Osteoblast (primary cell): Measurements from ENCODE around the gene TBXAS1. TPM values are rescaled to one million over a fixed set of nuclear protein-coding genes. Genes with fewer than 3 reads are reported as not detected.

Experiments used
- DNase-seq: peaks from one replicate; pipeline ENCODE4 v3.0.0; 2011; ENCODE audit warnings: low spot score, mixed read lengths; ENCODE audit not compliant: insufficient read length; ENCODE audit errors: missing footprints
- H2AFZ ChIP-seq: 2 replicates; pipeline ENCODE4 v1.6.0; 2011; ENCODE audit warnings: mild to moderate bottlenecking, low read length
- H3K27ac ChIP-seq: 2 replicates; pipeline ENCODE4 v1.5.1; 2011; ENCODE audit warnings: mild to moderate bottlenecking, low read depth, low read length, moderate library complexity
- H3K27me3 ChIP-seq: 2 replicates; pipeline ENCODE4 v1.6.0; 2012; ENCODE audit warnings: mild to moderate bottlenecking, control low read depth, inconsistent platforms, low read length, moderate library complexity; ENCODE audit not compliant: insufficient read depth
- H3K36me3 ChIP-seq: 2 replicates; pipeline ENCODE4 v1.5.1; 2011; ENCODE audit warnings: mild to moderate bottlenecking, low read length, control low read depth, moderate library complexity; ENCODE audit not compliant: insufficient read depth
- H3K4me1 ChIP-seq: 2 replicates; pipeline ENCODE4 v1.5.1; 2011; ENCODE audit warnings: mild to moderate bottlenecking, low read length, control low read depth, moderate library complexity; ENCODE audit not compliant: insufficient read depth
- H3K4me2 ChIP-seq: 2 replicates; pipeline ENCODE4 v1.6.0; 2011; ENCODE audit warnings: mild to moderate bottlenecking, low read length; ENCODE audit not compliant: insufficient read depth
- H3K4me3 ChIP-seq: fragments of 200-600 bp; sonication (generic); 3 replicates; pipeline ENCODE4 v1.5.1; 2012; ENCODE audit warnings: mild to moderate bottlenecking, low read length, inconsistent platforms; ENCODE audit not compliant: insufficient read depth
- H3K79me2 ChIP-seq: 2 replicates; pipeline ENCODE4 v1.6.0; 2012; ENCODE audit warnings: mild to moderate bottlenecking, low read length, control low read depth, inconsistent platforms; ENCODE audit not compliant: insufficient read depth
- H3K9me3 ChIP-seq: 2 replicates; pipeline ENCODE4 v1.5.1; 2011; ENCODE audit warnings: low read depth, low read length, control low read depth
- H4K20me1 ChIP-seq: 2 replicates; pipeline ENCODE4 v1.6.0; 2012; ENCODE audit warnings: mild to moderate bottlenecking, low read length, control low read depth; ENCODE audit not compliant: insufficient read depth
- total RNA-seq: library from RNA; depleted of rRNA; stranded (reverse); fragments of >200 nt; gene quantifications from 2 replicates; pipeline ENCODE4 v1.2.3, GENCODE V29; 2012
- TF ChIP-seq, protein P1 (sequence below): IDR thresholded peaks from 2 replicates; pipeline ENCODE4 v1.5.1; 2011; ENCODE audit warnings: mild to moderate bottlenecking, low read depth, low read length, moderate library complexity; ENCODE audit errors: extremely low read depth

The TBXAS1 gene
- total RNA-seq, 1 donor = 0.72 TPM

DNA sequence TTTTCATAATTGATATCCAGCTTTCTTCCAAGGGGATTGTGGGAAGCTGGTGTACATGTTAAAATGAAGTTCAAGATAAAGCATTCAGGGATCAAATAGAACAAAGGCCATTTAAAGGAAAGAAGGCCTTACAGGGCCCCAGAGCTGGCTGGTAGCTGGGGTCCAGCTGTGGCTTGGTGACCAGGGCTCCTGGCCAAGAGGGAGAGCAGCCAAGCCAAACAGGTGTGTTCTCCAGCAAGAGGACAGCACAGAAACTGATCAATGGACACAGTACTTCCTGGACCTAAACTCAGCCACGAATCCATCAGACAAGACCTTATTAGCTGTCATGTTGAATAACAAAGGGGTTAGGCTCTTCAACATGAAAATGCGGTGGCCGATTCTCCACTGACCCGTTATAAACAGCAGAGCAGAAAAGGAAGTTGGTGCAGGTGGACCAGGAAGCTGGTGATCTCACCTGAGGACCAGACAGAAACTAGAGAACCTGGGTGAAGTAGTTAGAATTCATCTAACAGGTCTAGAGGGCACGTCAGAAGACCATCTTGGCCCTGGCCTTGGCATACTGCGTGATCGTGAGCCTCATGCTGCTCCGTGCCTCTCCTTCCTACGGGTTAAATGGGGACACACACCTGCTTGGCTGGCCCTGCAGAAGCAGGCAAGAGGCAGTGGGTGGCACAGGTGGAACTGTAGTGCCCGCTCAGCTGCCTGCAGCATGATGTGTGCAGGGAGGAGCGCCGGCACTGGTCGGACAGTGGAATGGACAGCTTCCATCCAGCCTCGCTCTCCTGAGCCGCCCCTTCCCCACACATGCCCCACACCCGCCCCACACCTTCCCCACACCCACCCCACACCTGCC is 179.9 kb downstream of the TBXAS1 start:
- H3K27ac ChIP-seq = no peak overlapping the region
- H3K79me2 ChIP-seq = no peaks in the 10 kb centered on the region
- H3K27me3 ChIP-seq = peaks cover 22% of the 10 kb centered on the region
- no peaks in the 10 kb centered on the region for H3K4me1 ChIP-seq
- no peak overlapping the region for H3K4me2 ChIP-seq
- TF ChIP-seq, protein P1, sequence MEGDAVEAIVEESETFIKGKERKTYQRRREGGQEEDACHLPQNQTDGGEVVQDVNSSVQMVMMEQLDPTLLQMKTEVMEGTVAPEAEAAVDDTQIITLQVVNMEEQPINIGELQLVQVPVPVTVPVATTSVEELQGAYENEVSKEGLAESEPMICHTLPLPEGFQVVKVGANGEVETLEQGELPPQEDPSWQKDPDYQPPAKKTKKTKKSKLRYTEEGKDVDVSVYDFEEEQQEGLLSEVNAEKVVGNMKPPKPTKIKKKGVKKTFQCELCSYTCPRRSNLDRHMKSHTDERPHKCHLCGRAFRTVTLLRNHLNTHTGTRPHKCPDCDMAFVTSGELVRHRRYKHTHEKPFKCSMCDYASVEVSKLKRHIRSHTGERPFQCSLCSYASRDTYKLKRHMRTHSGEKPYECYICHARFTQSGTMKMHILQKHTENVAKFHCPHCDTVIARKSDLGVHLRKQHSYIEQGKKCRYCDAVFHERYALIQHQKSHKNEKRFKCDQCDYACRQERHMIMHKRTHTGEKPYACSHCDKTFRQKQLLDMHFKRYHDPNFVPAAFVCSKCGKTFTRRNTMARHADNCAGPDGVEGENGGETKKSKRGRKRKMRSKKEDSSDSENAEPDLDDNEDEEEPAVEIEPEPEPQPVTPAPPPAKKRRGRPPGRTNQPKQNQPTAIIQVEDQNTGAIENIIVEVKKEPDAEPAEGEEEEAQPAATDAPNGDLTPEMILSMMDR = no peak
- no peak for DNase-seq
- no peaks in the 10 kb centered on the region for H3K9me3 ChIP-seq
- no peaks in the 10 kb centered on the region for H4K20me1 ChIP-seq
- no peaks in the 10 kb centered on the region for H3K36me3 ChIP-seq
- no peak overlapping the region for H2AFZ ChIP-seq
- no peak overlapping the region for H3K4me3 ChIP-seq

DNA sequence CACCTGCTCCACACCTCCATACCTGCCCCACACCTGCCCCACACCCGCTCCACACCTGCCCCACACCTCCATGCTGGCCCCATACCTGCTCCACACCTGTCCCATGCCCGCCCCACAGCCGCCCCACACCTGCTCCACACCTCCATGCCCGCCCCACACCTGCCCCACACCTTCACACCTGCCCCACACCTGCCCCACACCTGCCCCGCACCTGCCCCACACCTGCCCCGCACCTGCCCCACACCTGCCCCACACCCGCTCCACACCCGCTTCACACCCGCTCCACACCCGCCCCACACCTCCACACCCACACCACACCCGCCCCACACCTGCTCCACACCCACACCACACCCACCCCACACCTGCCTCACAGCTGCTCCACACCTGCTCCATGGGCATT is 180.7 kb downstream of the TBXAS1 start:
- no peaks in the 10 kb centered on the region for H3K9me3 ChIP-seq
- H3K36me3 ChIP-seq = no peaks in the 10 kb centered on the region
- H3K27ac ChIP-seq = no peak overlapping the region
- no peak for DNase-seq
- no peaks in the 10 kb centered on the region for H3K4me1 ChIP-seq
- H3K4me3 ChIP-seq = no peak overlapping the region
- peaks cover 26% of the 10 kb centered on the region for H3K27me3 ChIP-seq
- H3K79me2 ChIP-seq = no peaks in the 10 kb centered on the region
- no peak overlapping the region for H2AFZ ChIP-seq
- H3K4me2 ChIP-seq = no peak overlapping the region
- TF ChIP-seq, protein P1 = no peak
- no peaks in the 10 kb centered on the region for H4K20me1 ChIP-seq

DNA sequence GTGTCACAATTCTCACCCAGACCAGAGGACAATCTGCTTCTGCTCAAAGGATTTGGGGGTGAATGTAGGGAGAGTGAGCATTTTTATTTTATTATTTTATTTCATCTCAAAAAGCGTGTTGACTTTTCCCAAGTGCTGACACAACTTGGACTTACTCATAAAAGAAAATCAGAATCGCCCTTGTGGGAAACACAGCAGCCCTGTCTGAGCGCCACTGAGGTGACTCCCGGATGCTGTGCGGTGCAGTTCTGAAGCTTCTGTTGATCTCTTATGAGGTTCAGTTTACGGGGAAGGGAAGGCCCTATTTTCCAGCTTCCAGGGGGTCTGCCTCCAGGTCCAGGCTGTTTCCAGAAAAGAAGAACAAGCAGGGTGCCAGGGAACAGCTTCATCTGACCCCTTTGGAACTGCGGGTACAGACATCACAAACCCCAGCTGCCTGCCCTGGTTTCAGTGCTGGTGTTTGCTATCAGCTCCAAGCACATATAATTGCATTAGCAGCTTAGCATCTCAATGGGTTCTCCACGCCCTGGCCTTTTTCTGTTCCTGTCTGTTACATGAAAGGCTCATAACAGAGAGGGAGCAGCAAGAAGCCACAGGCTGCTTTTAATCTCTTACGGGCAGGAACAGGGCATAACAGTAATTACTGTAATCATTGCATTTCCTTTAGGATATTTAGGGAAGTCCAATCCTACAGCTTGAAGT is 181.3 kb downstream of the TBXAS1 start:
- Histone ChIP-seq H4K20me1 (no peaks in the 10 kb centered on the region), H3K27me3 (peaks cover 26% of the 10 kb centered on the region), H3K4me1 (no peaks in the 10 kb centered on the region), H3K9me3 (no peaks in the 10 kb centered on the region), H3K79me2 (no peaks in the 10 kb centered on the region), H3K4me2 (no peak overlapping the region), H3K36me3 (no peaks in the 10 kb centered on the region), H3K4me3 (no peak overlapping the region), H2AFZ (no peak overlapping the region), H3K27ac (no peak overlapping the region)
- DNase-seq = no peak
- TF ChIP-seq, protein P1 = no peak

DNA sequence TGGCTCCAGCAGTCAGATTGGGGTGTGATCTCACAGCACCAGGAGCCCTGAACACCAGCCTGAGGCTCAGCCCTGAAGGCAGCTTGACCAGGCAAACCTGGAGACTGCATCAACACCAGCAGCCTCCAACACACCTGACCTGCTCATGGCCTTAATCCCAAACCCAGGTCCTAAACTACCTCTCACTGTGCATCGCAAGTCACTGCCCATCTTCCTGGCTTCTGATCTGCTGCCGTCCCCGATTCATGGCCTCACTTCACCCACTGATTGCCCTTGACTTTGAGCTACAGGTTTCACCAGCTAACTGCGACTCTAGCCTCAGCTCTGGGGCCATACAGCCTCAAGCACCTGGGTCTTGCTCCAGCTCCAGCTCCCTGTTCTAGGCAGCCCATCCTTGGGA is 184.6 kb downstream of the TBXAS1 start:
- no peaks in the 10 kb centered on the region for H4K20me1 ChIP-seq
- H3K79me2 ChIP-seq = no peaks in the 10 kb centered on the region
- no peaks in the 10 kb centered on the region for H3K36me3 ChIP-seq
- H3K27me3 ChIP-seq = peaks cover 26% of the 10 kb centered on the region
- DNase-seq = no peak
- H3K27ac ChIP-seq = no peak overlapping the region
- H3K9me3 ChIP-seq = no peaks in the 10 kb centered on the region
- H2AFZ ChIP-seq = no peak overlapping the region
- no peaks in the 10 kb centered on the region for H3K4me1 ChIP-seq
- TF ChIP-seq, protein P1 = no peak
- no peak overlapping the region for H3K4me3 ChIP-seq
- no peak overlapping the region for H3K4me2 ChIP-seq
